HG03460 (cell line): Measurements from ENCODE around the gene NOTO.
"Not testable (repeated sequence)": the region's sequence is repeated elsewhere in the genome, so short reads cannot be mapped to it uniquely, and the experiment has no call there.

ENCODE experiments used
- ATAC-seq: cut with Tn5 transposase; IDR thresholded peaks from one replicate; pipeline ENCODE4 v1.9.1; 2021; ENCODE audit not compliant: unreplicated experiment

NOTO gene

DNA sequence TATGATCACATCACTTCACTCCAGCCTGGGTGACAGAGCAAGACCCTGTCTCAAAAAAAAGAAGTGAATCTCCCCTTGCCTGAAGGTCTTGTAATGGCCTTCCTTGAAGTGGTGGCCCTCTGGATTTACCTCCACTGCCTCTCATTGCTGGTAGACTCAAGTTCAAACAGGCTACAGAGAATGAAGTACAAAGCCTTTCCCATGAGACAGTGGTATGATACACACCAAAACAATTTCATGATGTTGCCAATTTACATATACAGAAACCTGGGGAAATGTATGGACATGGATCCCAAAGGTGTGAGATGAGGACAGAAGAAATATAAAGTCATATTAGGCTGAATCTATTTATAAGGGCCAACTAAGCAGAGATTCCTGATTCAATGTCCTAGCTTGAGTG, 4.8 kb upstream of the NOTO start:
- ATAC-seq = no peak

DNA sequence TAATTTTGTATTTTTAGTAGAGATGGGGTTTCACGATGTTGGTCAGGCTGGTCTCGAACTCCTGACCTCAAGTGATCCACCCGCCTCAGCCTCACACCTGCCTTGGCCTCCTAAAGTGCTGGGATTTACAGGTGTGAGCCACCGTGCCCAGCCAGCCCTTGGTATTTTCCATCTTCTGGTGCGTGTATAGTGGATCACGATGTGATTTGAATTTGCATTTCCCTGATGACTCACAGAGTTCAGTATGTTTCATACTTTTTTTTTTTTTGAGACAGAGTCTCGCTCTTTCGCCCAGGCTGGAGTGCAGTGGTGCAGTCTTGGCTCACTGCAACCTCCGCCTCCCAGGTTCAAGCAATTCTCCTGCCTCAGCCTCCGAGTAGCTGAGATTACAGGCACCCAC, 2.1 kb upstream of the NOTO start:
- not testable (repeated sequence) for ATAC-seq

DNA sequence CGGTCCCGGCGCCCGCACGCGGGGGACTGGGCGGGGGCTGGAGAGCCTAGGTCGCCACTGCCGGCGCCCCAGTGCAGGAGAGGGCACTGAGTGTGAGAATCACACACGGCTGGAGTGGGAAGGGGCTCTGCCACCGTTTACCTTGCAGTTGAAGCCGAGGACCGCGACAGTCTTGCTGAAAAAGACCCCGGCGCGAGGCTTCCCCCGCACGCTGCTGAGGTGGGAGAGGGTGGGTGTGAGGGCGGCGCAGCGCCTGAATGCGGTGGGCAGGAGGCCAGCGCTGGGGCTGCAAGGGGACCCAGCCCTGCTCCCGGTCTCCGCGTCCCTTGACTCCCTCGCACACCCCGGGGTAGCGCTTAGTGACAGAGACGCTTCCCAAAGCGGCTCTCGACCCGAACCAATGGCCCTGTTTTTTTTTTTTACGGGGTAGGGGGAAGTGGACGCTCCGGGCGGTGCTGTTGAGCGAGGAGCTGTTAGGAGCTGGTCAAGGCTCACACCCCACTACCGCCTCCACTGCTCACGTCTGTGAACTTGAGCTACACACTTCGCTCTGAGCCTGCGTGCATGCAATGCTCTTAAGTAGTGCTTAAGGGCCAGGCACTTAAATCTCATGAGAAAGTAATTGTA, 794 bp downstream of the NOTO start:
- no peak for ATAC-seq

DNA sequence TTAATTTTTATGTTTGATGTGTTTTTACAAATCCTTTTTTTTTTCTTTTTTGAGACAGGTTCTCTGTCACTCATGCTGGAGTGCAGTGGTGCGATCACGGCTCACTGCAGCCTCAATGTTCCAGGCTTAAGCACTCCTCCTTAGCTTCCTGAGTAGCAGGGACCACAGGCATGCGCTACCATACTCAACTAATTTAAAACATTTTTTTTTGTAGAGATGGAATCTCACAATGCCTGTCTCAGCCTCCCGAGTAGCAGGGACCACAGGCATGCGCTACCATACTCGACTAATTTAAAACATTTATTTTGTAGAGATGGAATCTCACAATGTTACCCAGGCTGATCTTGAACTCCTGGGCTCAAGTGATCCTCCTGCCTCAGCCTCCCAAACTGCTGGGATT, 3.2 kb downstream of the NOTO start:
- ATAC-seq = no peak

DNA sequence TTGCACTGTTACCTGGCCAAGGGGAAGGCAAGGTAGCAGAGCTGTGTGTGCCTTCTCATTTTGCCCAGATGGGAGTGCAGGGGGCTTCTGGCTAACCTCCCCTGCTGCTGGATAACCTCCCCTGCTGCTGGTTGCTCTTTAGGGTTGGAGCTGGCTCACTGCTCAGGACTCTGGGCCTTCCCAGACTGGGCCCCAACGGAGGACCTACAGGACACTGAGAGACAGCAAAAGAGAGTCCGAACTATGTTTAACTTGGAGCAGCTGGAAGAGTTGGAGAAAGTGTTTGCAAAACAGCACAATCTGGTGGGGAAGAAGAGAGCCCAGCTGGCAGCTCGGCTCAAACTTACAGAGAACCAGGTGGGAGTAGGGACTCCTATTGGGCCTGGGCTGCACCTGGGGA, 5.9 kb downstream of the NOTO start:
- ATAC-seq = no peak

DNA sequence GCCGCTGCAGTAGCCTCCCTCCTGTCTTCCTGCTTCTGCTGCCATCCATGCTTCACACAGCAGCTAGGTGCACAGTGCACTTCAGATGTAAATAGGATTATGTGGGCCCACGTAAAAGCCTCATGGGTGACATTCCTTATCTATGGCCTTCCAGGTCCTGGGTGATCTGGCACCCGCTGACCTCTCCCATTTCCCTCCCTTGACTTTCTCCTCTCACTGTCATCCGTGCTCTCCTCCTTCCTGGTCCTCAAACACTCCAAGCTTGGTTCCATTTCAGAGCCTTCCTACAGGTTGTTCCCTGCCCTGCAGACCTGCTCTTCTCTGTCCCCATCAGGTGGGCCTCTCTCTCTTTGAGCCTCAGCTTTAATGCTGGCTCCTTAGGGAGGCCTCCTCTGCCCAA, 7.6 kb downstream of the NOTO start:
- no peak for ATAC-seq

DNA sequence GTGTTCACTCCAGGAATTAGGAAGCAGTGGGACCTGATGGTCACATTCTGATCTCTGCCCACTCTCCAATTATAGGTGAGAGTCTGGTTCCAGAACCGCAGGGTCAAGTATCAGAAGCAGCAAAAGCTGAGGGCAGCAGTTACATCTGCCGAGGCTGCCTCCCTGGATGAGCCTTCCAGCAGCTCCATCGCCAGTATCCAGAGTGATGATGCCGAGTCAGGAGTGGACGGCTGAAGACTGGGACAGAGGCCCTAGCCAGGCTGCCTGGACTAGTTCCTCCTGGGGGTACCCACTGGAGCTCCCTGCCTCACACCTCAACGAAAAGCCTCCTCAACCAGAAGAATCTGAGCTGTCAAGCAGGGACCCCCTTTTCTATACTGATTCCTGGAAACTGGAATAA, 8.3 kb downstream of the NOTO start:
- ATAC-seq = no peak

DNA sequence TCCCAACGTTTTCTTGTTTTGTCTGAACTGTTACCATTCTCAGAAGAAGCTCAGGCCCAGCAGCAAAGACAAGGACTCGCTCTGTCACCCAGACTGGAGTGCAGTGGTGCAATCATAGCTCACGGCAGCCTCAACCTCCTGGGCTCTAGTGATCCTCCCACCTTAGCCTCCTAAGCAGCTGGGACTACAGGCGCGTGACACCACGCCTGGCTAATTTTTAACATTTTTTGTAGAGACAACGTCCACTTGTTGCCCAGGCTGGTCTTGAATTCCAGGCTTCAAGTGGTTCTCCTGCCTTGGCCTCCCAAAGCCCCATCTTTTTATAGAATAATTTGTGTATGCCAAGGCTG, 9.7 kb downstream of the NOTO start:
- ATAC-seq = no peak

DNA sequence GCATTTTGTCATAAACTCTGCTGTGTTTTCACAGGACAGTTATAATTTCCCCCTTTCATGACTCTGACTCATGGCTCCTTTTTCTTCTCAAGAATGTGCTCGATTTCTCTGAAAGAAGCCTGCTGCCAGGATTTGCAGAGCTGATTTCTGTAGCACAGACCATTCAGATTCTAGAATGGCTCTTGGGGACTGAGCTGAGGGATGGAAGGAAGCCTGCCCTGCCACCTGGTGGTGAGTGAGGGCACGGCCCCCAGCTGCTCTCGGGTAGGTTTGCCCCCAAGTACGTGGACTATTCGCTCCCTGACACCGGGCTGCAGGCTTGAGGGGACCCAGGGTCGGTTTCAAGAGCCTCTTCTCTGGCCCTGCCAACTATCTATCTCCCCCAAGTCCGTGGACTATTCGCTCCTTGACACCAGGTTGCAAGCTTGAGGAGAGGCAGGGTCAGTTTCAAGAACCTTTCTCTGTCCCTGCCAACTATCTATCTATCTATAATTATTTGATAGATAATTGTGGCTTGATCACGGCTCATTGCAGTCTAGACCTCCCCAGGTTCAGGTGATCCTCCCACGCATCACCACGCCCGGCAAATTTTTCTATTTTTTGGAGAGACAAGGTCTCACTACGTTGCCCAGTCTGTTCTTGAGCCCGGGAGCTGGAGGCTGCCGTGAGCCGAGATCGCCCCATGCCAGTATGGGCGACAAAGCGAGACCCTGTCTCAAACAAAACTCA, 10.2 kb downstream of the NOTO start:
- ATAC-seq = peak; percentile 67

DNA sequence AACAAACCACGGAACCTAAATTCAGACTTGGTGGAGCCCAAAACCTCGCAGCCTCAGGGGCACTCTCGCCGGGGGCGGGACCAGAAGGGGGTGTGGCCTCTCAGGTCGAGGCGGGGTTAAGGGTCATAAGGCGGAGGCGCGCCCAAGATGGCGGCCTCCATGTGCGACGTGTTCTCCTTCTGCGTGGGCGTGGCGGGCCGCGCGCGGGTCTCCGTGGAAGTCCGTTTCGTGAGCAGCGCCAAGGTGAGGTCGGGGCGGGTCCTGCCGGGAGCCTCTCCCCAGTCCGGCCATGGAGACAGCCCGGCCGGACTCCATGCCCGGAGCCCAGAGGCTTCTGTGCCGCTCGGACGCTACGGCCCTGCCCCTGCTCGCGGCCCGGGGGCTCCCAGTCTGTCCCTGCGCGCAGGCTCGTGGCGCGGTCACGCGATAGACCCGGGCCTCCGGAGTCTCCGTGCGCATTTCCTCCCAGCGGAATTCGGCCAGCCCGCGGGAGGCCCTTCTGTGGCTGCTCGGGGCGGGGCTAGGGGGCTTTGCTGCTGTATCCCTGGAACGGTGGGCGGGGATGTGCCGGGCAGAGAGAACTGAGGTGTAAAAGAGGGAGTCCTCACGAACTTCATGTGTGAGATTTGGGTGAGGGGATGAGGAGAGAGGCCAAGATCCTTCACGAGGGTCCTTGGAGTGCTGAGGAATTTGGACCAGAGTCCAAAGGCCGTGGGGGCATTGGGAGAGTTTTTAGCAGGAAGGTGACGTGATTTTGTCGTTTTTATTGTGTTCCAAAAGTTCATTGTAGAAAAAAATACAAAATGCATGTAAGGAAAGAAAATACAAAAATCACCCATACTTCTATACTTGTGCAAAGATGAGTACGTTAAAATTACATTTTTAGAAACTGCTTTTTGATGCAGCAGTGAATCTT, 12.0 kb downstream of the NOTO start, which contains the start of gene SMYD5:
Gene SMYD5 (plus strand): TSS at position 126 of the 916 bp plus-strand sequence. CDS start 22 bp downstream, at position 148.
- peak; percentile 91 for ATAC-seq

DNA sequence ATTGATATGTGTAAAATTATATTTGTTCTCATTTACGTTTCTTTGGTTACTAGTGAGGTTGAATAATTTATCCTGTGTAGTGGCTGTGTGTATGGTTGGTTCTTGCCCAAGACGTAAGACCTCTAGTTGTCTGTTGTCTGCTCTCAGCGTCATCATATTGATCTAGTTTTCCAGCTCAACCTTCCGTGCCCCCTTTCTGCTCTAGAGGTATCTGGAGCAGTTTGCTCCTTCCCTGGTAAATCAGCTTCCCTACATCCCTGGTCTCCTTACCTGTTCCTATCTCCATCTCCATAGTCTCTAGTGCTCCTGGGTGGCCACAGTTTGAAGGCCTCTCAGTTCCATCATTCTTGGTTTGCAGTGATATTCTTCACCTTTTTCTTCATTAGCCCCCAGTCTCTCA, 12.9 kb downstream of the NOTO start:
- no peak for ATAC-seq

DNA sequence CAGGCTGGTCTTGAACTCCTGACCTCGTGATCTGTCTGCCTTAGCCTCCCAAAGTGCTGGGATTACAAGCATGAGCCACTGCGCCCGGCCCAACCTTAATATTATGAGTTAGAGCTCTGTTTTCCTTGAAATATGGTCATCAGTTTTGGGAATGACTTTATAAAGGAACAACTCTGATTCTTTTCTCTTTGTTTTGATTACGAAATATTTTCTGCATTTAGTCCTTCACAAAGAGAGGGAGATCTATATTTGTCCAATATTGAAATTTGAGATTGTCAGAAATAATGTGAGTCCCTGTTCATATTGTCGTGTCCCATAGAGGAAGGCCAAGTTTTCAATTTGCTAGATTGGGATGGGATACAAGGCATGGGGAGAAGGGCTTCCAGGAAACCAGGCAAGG, 14.8 kb downstream of the NOTO start:
- no peak for ATAC-seq

DNA sequence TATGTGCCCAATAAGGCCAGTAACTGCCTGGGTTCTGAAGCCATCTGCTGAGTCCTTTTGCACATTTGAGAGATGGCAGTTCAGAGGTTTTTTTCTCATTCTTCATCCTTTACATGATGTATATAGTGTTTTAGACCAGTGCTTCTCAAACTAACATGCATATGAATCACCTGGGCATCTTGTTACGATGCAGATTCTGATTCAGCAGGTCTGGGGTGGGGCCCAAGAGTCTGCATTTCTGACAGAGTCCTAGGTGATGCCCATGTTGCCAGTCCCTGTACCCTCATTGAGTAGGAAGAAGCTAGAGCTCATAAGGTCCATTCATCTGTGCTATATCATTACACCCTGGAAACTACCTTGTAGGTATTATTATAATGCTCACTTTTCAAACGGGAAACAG, 15.5 kb downstream of the NOTO start:
- no peak for ATAC-seq

DNA sequence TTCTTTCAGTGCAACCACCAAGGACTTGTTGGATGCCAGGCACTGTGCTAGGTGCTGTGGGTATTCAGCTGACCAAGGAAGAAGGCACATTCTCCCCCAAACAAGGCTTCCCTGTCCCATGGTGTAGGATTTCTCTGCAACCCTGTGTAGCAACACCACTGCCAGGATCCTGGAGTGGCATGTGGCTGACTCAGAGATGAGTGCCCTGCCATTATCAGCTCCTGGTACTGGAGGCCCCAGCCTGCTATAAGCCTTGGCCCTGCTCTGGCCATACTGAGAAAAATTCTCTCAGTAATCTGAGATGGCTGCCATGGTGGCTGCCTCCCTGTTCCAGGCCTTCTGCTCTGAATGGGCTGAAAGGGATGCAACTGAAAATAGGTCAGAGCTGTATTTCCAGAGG, 15.9 kb downstream of the NOTO start:
- no peak for ATAC-seq

DNA sequence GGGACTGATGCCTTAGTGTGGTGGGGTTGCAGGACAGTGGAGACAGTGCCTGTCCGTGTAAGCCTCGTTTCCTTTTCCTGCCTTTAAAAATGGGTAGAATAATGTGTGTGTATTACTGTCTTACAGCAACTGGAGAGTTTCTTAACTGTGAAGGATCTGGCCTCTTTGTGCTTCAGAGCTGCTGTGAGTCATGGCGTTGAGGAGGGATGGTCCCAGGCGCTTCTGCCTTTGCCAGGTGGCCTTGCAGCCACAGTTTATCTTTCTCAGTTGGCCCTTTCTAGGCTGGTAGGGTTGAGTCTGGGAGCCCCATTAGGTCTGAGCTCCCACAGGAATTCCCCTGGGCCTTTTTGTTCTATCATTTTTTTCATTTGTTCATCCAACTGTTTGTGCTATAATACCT, 21.4 kb downstream of the NOTO start:
- no peak for ATAC-seq

DNA sequence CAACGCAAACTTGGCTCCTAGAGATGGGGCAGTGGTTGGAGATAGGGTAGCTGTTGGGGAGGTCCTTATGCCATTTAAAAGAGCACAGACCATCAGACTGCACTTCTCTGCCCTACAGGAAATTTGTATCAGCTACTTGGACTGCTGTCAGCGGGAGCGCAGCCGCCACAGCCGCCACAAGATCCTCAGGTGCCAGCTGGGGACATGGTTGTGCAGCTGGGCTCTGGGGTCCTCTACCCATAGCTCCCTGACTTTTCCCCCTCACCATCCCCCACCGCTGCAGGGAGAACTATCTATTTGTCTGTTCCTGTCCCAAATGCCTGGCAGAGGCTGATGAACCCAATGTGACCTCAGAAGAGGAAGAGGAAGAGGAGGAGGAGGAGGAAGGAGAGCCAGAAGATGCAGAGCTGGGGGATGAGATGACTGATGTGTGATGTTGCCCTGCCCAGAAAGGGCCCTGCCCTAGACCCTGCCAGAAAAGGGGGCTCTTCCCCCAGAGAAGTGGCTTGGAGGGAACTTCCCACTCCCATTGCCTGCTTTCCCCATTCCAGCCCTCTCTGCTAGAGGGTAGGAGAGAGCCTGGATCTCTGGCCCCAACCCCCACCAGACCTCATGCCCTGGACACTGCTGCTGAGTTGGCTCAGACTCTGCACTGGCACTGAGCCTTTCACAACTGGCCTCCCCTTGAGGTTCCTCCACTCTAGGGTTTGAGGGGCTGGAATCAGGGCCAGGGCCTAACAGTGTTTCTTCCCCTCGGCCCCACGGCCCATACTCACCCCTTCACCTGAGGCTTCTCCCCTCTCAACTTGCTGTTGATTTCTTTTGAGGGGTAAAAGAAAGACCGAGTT, 23.4 kb downstream of the NOTO start:
- ATAC-seq = no peak

DNA sequence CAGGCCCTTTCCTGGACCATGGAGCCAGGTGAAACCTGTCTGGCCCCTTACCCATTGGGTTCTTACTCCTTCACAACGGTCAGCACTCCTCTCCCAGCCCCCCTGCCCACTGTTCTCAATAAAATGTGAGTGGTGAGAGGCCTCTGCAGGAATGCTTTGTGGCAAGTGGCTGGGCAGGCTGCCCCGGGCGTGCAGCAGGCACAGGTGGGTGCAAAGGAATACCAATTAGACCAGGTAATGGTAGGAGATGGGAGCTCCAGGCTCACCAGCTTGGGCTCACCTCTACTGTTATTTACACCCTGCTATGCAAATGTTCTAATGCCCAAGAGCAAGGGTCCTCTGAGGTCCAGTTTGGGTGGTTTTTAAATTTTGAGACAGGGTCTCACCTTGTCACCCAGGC, 24.7 kb downstream of the NOTO start:
- no peak for ATAC-seq

DNA sequence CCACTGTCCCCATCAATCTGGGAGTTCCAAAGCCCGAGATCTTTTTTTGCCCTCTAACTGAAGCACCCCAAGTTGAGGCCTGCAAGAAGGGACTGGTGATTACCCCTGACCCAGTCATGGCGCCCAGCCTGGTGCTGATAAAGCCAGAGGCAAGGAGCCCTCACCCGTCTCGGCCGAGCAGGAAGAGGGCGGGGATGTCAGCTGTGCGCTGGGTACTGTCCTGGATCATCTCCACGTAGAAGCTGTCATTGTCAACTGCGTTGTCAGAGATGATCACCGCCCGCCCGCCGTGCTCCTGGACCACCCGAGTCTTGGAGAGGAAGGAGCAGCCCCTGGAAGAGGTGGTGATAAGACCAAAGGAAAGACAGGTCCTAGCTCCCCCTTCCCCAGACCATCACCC, 26.3 kb downstream of the NOTO start:
- ATAC-seq = no peak

DNA sequence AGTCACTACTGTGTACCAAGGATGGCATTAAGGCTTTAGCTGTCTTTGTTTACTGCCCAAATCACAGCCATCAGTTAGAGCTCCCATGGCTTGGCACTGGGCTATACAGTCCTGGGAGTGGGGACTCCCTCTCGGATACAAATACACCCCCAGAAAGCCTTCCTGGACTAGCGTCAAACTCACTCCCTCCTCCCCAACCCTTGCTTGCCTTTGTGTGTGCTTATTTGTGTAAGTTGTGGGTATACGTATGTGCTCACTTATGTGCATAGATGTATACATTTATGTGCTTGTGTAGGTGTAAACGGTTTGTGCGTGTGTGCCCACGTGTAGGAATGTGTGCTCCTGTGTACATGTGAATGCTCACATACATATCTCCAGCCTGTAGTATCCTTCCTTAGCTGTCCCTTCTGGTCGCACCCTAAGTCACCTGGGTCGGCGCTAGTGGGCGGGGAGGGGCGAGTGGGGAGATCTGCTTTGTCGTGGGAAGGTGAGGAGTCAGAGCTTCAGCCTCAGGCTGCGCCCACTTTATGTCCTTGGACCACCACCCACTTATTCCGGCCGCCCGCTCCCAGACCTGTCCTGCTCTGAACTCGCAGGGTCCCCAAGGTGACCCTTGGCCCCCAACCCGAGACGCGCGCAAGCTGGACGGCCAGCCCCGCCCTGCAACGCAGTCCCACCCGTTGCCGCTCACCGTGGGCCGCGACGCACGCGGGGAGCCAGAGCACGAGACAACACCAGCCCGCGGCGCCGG, 30.2 kb downstream of the NOTO start:
- ATAC-seq = no peak
